ELR (cell line): Measurements from ENCODE around the gene TMEM175.

Experiments
- DNase-seq: peaks from one replicate; pipeline ENCODE4 v3.0.0-alpha.2; 2015; ENCODE audit warnings: low read depth

The TMEM175 gene

GRCh38 chr4:946517-947471, 14.5 kb downstream of the TMEM175 start:
- no peak for DNase-seq

- DNase-seq, result no peak
Observed at GRCh38 chr4:947491-947971, 15.3 kb downstream of the TMEM175 start.

GRCh38 chr4:948101-948935, 16.1 kb downstream of the TMEM175 start:
- DNase-seq, result no peak

- no peak for DNase-seq
Observed at GRCh38 chr4:948936-949300, 16.7 kb downstream of the TMEM175 start.

- DNase-seq, result no peak
Observed at GRCh38 chr4:949656-950055, 17.4 kb downstream of the TMEM175 start.

GRCh38 chr4:950136-951020, 18.1 kb downstream of the TMEM175 start:
- DNase-seq, result no peak

GRCh38 chr4:951186-951585, 18.9 kb downstream of the TMEM175 start:
- DNase-seq, result no peak

- DNase-seq, result no peak
Observed at GRCh38 chr4:951594-952468, 19.6 kb downstream of the TMEM175 start.

- DNase-seq, result no peak
Observed at GRCh38 chr4:952881-953573, 20.8 kb downstream of the TMEM175 start.

GRCh38 chr4:953574-953915, 21.3 kb downstream of the TMEM175 start:
- DNase-seq, result no peak

- no peak for DNase-seq
Observed at GRCh38 chr4:954211-955020, 22.2 kb downstream of the TMEM175 start.

- no peak for DNase-seq
Observed at GRCh38 chr4:955161-955921, 23.1 kb downstream of the TMEM175 start.

GRCh38 chr4:955931-956381, 23.7 kb downstream of the TMEM175 start:
- DNase-seq, result no peak

GRCh38 chr4:956531-957230, 24.4 kb downstream of the TMEM175 start:
- no peak for DNase-seq

GRCh38 chr4:957231-957580, 24.9 kb downstream of the TMEM175 start:
- no peak for DNase-seq

GRCh38 chr4:957581-958313, 25.5 kb downstream of the TMEM175 start:
- no peak for DNase-seq

- no peak for DNase-seq
Observed at GRCh38 chr4:958314-958665, 26.0 kb downstream of the TMEM175 start.
